Endometrium (tissue), 2 donors: ENCODE results near the gene TEX38.
"Not testable (repeated sequence)": the region's sequence is repeated elsewhere in the genome, so short reads cannot be mapped to it uniquely, and the experiment has no call there.

ENCODE experiments used
- FAIRE-seq: peaks from 2 replicates; lab custom pipeline; 2012; peaks lifted over from hg19 to GRCh38; lab: Jason Lieb, UNC
- donor health status: control.
- donor health status: control.

TEX38 gene

GRCh38 chr1:46671554-46671953 is at the start of gene TEX38:
TEX38 (plus strand) TSS chr1:46671854; CDS start chr1:46671935, 81 bp downstream.
- FAIRE-seq, result no peak

- no peak for FAIRE-seq
Observed at GRCh38 chr1:46621930-46622329, 49.7 kb upstream of the TEX38 start.

- FAIRE-seq, result no peak
Observed at GRCh38 chr1:46622344-46622743, 49.3 kb upstream of the TEX38 start.

- no peak for FAIRE-seq
Observed at GRCh38 chr1:46623743-46624644, 47.7 kb upstream of the TEX38 start.

- FAIRE-seq, result no peak
Observed at GRCh38 chr1:46630719-46631118, 40.9 kb upstream of the TEX38 start.

- FAIRE-seq, result no peak
Observed at GRCh38 chr1:46635205-46635604, 36.4 kb upstream of the TEX38 start.

GRCh38 chr1:46637444-46638083 is 34.1 kb upstream of the TEX38 start:
- FAIRE-seq, result no peak

- no peak for FAIRE-seq
Observed at GRCh38 chr1:46638921-46639320, 32.7 kb upstream of the TEX38 start.

GRCh38 chr1:46639547-46639946 is 32.1 kb upstream of the TEX38 start:
- FAIRE-seq, result no peak

- no peak for FAIRE-seq
Observed at GRCh38 chr1:46642115-46642680, 29.5 kb upstream of the TEX38 start.

GRCh38 chr1:46643368-46643775 is 28.3 kb upstream of the TEX38 start:
- no peak for FAIRE-seq

- FAIRE-seq, result no peak
Observed at GRCh38 chr1:46645815-46646214, 25.8 kb upstream of the TEX38 start.

- FAIRE-seq, result no peak
Observed at GRCh38 chr1:46646331-46646730, 25.3 kb upstream of the TEX38 start.

- FAIRE-seq, result no peak
Observed at GRCh38 chr1:46646844-46647243, 24.8 kb upstream of the TEX38 start.

GRCh38 chr1:46647611-46648010 is 24.0 kb upstream of the TEX38 start:
- FAIRE-seq, result no peak

GRCh38 chr1:46649764-46650163 is 21.9 kb upstream of the TEX38 start:
- FAIRE-seq, result no peak

- no peak for FAIRE-seq
Observed at GRCh38 chr1:46650491-46650890, 21.2 kb upstream of the TEX38 start.

- FAIRE-seq, result not testable (repeated sequence)
Observed at GRCh38 chr1:46651152-46651551, 20.5 kb upstream of the TEX38 start.

GRCh38 chr1:46652321-46653100 is 19.1 kb upstream of the TEX38 start:
- no peak for FAIRE-seq

- no peak for FAIRE-seq
Observed at GRCh38 chr1:46653405-46653958, 18.2 kb upstream of the TEX38 start.

- FAIRE-seq, result no peak
Observed at GRCh38 chr1:46654012-46654411, 17.6 kb upstream of the TEX38 start.

GRCh38 chr1:46654698-46655097 is 17.0 kb upstream of the TEX38 start:
- not testable (repeated sequence) for FAIRE-seq
